ENCODE results near the gene CEACAM7.

- TF ChIP-seq CTCF (IDR thresholded peaks at IDR 0.05) (no peak), POLR2AphosphoS5 (IDR thresholded peaks at IDR 0.05) (no peak), POLR2A (IDR thresholded peaks at IDR 0.05; ENCODE audit: low read depth) (no peak)
Observed at GRCh38 chr19:41682437-41682836, 5.6 kb downstream of the CEACAM7 start.

Data from esophagus muscularis mucosa (tissue), 3 donors.